Activated CD8-positive, alpha-beta memory T cell treated with anti-CD3 and anti-CD28 coated beads, Interleukin-2, amount 50 U/mL, for 48 hours (primary cell): Measurements from ENCODE around the gene NT5E.

ENCODE experiments used
- DNase-seq: peaks from one replicate; pipeline ENCODE4 v3.0.0-alpha.2; 2020

Gene NT5E

GRCh38 chr6:85422996-85423395 lies 26.9 kb upstream of the NT5E start:
- DNase-seq, result no peak

DNA sequence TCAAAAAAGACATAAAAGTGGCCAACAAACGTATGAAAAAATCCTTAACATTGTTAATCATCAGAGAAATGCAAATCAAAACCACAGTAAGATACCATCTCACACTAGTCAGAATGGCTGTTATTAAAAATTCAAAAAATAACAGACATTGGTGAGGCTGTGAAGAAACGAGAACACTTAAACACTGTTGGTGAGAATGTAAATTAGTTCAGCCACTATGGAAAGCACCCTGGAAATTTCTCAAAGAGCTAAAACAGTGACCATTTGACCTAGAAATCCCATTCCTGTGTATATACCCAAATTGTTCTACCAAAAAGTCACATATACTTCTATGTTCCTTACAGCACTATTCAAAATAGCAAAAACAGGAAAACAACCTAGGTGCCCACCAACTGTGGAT lies 24.9 kb upstream of the NT5E start:
- no peak for DNase-seq

DNA sequence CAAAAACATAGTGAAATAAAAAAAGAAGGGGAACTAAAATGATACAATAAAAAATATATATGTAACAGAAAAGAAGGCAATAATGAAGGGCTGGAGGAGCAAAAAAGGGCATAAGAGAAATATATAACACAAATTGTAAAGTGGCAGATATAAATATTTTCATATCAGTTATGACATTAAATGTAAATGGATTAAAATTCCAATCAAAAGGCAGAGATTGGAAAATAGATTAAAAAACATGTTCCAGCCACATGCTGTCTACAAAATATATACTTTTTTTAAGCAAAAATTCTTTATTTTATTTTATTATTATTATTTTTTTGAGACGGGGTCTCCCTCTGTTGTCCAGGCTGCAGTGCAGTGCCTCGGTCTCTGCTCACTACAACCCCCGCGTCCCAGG lies 23.9 kb upstream of the NT5E start:
- no peak for DNase-seq

- no peak for DNase-seq
Observed at GRCh38 chr6:85428486-85428885, 21.4 kb upstream of the NT5E start.

DNA sequence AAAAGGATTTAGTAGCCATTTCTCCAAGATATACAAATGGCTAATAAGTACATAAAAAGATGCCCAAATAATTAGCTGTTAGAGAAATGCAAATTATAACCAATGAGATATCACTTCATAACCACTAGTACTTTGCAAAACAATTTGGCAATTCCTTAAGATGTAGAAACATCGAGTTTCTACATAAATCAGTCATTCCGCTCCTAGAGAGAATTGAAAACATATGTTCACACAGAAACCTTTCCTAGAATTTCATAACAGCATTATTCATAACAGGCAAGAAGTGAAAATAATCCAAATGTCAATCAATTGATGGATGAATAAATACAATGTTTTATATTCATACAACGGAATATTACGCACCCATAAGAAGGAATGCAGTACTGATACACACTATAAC lies 20.5 kb upstream of the NT5E start:
- DNase-seq, result no peak

DNA sequence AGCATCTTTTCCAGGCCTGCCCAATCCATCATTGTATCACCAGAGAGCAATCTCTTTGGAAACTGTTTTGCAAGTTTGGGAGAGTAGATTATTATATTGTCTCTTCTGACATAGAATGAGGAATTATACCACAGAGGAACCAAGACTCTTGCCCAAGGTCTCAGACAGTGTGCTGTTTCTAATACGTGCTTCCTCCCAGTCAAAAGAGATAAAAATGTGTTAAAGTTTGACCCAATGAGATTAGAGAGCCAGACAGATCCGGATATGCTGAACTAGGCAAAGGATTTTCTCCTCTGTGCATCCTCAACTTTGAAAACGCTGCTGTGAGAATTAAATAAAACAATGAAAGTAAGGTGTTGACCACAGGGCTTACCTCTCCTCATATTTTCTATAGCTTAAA lies 18.6 kb upstream of the NT5E start:
- DNase-seq, result no peak

DNA sequence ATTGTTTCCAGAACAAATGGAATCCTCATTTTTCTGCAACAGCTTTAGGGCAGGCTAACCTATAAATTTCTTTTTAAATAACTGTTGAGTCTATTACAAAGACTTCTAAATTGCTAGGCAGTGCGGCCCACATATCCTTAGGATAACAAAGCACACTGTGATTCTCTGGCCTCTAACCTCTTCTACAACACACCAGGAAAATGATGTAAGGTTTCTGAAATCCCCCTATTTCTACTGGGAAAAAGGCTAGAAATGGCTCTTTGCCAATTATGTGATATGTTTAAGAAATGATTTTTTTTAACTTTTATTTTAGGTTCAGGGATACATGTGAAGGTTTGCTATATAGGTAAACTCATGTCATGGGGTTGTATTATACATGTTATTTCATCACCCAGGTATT lies 17.3 kb upstream of the NT5E start:
- no peak for DNase-seq

GRCh38 chr6:85435851-85436250 lies 14.0 kb upstream of the NT5E start:
- no peak for DNase-seq

DNA sequence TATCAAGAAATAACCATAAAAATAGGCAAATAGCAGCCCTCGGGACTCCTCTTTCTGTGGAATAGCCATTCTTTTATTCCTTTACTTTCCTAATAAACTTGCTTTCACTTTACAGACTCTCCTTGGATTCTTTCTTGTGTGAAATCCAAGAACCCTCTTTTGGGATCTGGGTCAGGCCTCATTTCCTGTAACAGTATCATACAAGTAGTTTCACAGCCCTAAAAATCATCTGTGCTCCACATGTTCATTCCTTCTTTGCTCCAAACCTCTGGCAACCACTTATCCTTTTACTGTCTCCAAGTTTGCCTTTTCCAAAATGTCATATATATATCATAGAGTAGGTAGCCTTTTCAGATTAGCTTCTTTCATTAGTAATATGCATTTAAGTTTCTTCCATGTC lies 13.5 kb upstream of the NT5E start:
- DNase-seq, result no peak

DNA sequence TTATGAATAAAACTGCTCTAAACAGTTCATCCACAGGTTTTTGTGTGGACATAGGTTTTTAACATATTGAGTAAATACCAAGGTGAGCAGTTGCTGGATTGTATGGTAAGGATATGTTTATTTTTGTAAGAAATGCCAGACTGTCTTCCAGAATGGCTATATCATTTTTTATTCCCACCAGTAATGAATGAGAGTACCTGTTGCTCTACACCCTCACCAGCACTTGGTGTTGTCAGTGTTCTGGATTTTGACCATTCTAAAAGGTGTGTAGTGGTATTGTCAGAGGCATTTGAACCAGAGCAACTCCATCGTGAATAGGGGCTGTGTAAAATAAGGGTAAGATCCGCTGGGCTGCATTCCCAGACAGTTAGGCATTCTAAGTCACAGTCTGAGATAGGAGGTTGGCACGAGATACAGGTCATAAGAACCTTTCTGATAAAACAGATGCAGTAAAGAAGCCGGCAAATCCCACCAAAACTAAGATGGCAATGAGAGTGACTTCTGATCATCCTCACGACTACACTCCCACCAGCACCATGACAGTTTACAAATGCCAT lies 12.9 kb upstream of the NT5E start:
- no peak for DNase-seq

DNA sequence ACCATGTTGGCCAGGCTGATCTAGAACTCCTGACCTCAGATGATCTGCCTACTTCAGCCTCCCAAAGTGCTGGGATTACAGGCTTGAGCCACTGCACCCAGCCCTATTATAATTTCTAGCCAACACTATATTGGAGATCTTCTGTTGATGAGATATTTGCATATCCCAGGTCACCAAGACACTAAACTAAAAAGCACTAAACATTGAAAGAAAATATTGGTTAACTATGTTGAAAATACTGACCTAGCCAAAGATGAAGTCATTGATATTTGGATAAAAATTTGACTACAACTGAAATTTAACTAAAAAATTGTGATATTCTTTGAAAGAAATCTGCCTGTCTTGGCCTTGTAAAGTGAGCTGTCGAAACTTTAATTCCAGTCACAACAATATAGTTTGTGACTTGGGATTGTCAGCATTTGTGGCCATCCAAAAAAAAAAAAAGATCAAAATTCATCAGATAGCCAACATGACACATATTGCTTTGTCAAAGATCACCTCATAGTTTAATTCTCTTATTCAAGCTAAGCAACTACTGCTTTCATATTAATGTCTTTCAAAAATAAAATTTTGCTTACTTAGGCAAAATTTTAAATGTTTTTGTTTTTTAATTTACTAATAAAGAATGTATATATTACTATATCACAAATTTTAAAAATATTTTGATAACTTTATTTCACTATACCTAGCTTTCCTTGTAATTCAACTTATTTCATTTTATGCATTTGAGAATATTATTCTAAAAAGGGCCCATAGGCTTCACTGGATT lies 6.3 kb upstream of the NT5E start:
- DNase-seq, result no peak

- DNase-seq, result no peak
Observed at GRCh38 chr6:85449388-85449817, 480 bp upstream of the NT5E start.

DNA sequence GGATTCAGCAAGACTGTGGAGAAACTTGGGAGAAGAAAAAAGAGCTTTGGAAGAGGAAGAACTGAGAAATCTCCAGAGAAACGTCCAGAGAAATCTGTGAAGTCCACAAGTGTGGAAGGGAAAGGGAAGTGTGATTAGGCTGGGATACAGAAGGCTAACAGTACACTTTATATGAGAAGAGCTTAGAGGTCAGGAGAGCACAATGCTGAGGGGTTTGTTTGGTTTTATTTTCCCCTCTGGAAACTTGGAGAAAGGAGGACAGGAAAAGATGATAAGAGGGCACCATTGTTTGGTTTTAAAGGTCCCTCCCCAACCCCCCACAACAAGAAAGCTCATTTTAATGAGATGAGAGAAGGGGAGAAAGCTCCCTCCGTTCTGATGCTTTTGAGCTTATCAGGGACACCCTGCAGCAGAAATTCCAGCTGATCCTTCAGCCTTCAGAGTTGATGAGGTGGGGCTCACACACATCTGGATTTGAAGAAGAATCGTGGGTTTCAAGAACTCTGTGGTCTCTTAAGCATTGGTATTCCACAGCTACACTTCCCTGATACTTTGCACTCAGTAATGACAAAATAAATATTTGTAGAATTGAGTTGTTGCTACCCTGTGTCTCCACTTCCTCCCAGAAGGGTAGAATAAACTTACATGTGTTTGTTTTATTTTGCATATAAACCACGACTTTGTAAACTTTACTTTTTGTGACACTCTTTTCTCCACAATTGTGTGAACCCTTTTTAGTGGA lies 1.9 kb downstream of the NT5E start:
- DNase-seq, result no peak

DNA sequence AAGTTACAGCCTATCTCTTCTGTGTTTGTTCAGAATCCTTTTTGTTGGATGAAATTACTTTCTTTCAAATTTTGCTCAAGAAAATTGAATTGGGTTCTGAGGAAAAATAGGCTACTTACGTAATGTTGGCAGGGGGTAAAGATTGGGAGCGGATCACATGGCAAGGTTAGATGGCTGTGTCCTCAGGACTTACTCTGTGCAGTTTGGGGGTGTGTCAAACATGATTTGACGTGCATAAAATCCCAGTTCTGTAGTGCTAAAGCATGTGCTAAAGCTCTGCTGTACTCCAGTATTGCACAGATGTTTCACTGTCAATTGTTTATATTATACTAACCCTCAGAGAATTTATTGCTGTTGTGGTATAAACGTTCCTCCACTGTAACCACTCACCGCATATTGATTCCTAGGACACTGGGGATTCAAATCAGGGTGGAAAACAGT lies 2.6 kb downstream of the NT5E start:
- DNase-seq, result no peak

GRCh38 chr6:85453052-85453451 lies 3.2 kb downstream of the NT5E start:
- no peak for DNase-seq

DNA sequence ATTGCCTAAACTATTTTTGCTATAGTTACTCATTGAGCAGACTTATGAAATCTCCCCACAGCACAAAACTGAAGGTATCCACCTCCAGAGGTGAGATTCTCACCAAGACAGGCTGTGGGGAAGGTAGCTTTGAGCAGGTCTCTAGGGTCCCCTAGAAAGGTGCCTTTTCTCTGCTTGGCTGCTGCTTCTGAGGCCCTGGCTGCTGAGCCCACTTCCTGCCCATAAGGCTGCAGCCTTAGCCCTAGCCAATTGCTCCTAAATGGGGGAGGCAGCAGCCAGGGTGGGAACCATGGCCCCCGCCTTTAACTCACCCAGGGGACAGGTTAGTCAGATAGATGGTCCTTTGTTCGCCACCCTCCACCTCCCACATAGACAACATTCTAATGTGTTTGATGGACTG lies 3.6 kb downstream of the NT5E start:
- DNase-seq, result no peak

GRCh38 chr6:85455471-85456026 lies 5.7 kb downstream of the NT5E start:
- no peak for DNase-seq

GRCh38 chr6:85456782-85457181 lies 6.9 kb downstream of the NT5E start:
- DNase-seq, result no peak

GRCh38 chr6:85458184-85458583 lies 8.3 kb downstream of the NT5E start:
- DNase-seq, result no peak

GRCh38 chr6:85458782-85459181 lies 8.9 kb downstream of the NT5E start:
- no peak for DNase-seq

DNA sequence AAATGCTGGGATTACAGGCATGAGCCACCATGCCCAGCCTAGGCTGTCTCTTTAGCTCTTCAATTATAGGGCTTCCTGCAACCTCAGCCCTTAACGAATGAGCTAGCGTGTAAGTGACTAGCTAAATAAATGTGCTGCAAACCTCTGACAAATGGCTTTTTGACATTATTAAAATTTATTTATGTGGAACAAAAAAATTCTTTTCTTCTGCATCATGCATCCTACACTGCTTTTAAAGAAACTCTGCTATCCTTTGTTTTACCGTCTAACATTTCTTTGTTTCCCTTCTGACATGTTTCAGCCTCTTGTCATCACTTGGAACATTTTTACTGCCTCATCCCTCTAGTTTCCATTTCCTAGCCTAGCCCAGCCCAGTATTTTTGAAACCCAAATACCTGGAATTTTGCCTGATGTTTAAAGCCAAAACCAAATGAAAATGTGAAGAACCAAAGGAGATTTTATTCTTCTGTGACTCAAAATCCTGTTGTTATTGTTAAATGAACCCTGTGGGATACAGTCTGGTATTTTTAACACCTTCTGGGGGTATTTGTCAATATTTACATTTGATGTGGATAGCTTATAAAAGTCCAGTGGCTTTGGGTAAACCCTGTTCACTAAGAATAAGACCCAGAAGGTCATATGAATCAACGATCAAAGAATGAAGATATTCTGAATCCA lies 9.5 kb downstream of the NT5E start:
- no peak for DNase-seq

GRCh38 chr6:85460154-85460920 lies 10.5 kb downstream of the NT5E start:
- no peak for DNase-seq
